Neural progenitor cell (in vitro differentiated cells): ENCODE data around the gene TUBB2A.

ENCODE experiments used
- CTCF ChIP-seq: fragments of 200-600 bp; sonication (generic); IDR thresholded peaks from 2 replicates; pipeline ENCODE4 v1.5.1; 2017; ENCODE audit warnings: antibody characterized with exemption, mild to moderate bottlenecking
- EZH2 ChIP-seq: fragments of 200-600 bp; sonication (generic); IDR thresholded peaks from 2 replicates; pipeline ENCODE4 v1.6.1; 2017; ENCODE audit warnings: antibody characterized with exemption, mild to moderate bottlenecking, moderate library complexity
- EZH2phosphoT487 ChIP-seq: fragments of 200-600 bp; sonication (generic); IDR thresholded peaks from 2 replicates; pipeline ENCODE4 v1.6.1; 2017; ENCODE audit warnings: antibody characterized with exemption

GRCh38 chr6:3201388-3201787, 44.0 kb upstream of the TUBB2A start:
- no peak for TF ChIP-seq CTCF
- no peak for TF ChIP-seq EZH2
- TF ChIP-seq EZH2phosphoT487, result no peak
